Vagina (tissue), 2 donors: ENCODE results near the gene PRPF40B.

ENCODE experiments used
- POLR2AphosphoS5 ChIP-seq, 2 donors: sonication (generic); formaldehyde crosslinking; IDR thresholded peaks; one replicate each; pipeline ENCODE4 v1.9.0; 2017; ENCODE audit warnings: antibody characterized with exemption in 2 of 2, mild to moderate bottlenecking in 2 of 2, low read depth in 1 of 2; ENCODE audit not compliant: insufficient read depth in 1 of 2
- TF ChIP-seq, protein P1 (sequence below), 3 experiments: fragments of 450-650 bp in 2 of 3; fragments of 200-600 bp in 1 of 3; sonication (generic) in 1 of 3; IDR thresholded peaks; one replicate each; pipeline ENCODE4 v1.5.1; 2017 to 2019; ENCODE audit warnings: antibody characterized with exemption in 3 of 3, mild to moderate bottlenecking in 2 of 3, moderate library complexity in 2 of 3

- TF ChIP-seq, protein P1, sequence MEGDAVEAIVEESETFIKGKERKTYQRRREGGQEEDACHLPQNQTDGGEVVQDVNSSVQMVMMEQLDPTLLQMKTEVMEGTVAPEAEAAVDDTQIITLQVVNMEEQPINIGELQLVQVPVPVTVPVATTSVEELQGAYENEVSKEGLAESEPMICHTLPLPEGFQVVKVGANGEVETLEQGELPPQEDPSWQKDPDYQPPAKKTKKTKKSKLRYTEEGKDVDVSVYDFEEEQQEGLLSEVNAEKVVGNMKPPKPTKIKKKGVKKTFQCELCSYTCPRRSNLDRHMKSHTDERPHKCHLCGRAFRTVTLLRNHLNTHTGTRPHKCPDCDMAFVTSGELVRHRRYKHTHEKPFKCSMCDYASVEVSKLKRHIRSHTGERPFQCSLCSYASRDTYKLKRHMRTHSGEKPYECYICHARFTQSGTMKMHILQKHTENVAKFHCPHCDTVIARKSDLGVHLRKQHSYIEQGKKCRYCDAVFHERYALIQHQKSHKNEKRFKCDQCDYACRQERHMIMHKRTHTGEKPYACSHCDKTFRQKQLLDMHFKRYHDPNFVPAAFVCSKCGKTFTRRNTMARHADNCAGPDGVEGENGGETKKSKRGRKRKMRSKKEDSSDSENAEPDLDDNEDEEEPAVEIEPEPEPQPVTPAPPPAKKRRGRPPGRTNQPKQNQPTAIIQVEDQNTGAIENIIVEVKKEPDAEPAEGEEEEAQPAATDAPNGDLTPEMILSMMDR (IDR thresholded peaks at IDR 0.05), result no peak
- TF ChIP-seq POLR2AphosphoS5 (IDR thresholded peaks at IDR 0.05; ENCODE audit: insufficient read depth in 1 of 2, low read depth in 1 of 2), result no peak
Measured at GRCh38 chr12:49632401-49632800, 9.0 kb downstream of the PRPF40B start.
